KMS-11 (cell line): ENCODE results near the gene LTB4R2.
"Not testable (repeated sequence)": the region's sequence is repeated elsewhere in the genome, so short reads cannot be mapped to it uniquely, and the experiment has no call there.

Source experiments
- H2AFZ ChIP-seq: fragments of 200-600 bp; sonication (generic); 2 replicates; pipeline ENCODE4 v1.6.1; 2016; ENCODE audit warnings: antibody characterized with exemption, mixed run types, low read depth
- H3K27ac ChIP-seq: fragments of 200-600 bp; sonication (generic); 2 replicates; pipeline ENCODE4 v1.6.1; 2016; ENCODE audit warnings: mild to moderate bottlenecking, mixed run types
- H3K27me3 ChIP-seq: fragments of 200-600 bp; sonication (generic); 2 replicates; pipeline ENCODE4 v1.6.1; 2017; ENCODE audit warnings: mild to moderate bottlenecking, low read depth, mixed run types, moderate library complexity; ENCODE audit not compliant: insufficient read depth
- H3K36me3 ChIP-seq: fragments of 200-600 bp; sonication (generic); 2 replicates; pipeline ENCODE4 v1.6.1; 2017; ENCODE audit warnings: mild to moderate bottlenecking, mixed run types; ENCODE audit not compliant: insufficient read depth
- H3K4me1 ChIP-seq: fragments of 200-600 bp; sonication (generic); 2 replicates; pipeline ENCODE4 v1.6.1; 2016; ENCODE audit warnings: mild to moderate bottlenecking, low read depth, mixed run types; ENCODE audit not compliant: poor library complexity, severe bottlenecking
- H3K4me2 ChIP-seq: fragments of 200-600 bp; sonication (generic); 2 replicates; pipeline ENCODE4 v1.7.0; 2016; ENCODE audit warnings: mild to moderate bottlenecking, mixed run types
- H3K4me3 ChIP-seq: fragments of 200-600 bp; sonication (generic); IDR thresholded peaks from 2 replicates; pipeline ENCODE4 v1.6.1; 2017; ENCODE audit warnings: low read depth, low read length, mixed read lengths; ENCODE audit not compliant: insufficient read depth
- H3K79me2 ChIP-seq: fragments of 200-600 bp; sonication (generic); 2 replicates; pipeline ENCODE4 v1.6.1; 2016; ENCODE audit warnings: low read depth, mixed run types; ENCODE audit not compliant: insufficient read depth
- H3K9ac ChIP-seq: fragments of 200-600 bp; sonication (generic); 2 replicates; pipeline ENCODE4 v1.6.1; 2016; ENCODE audit warnings: mild to moderate bottlenecking, mixed run types
- H4K20me1 ChIP-seq: fragments of 200-600 bp; sonication (generic); 2 replicates; pipeline ENCODE4 v1.6.1; 2016; ENCODE audit warnings: mild to moderate bottlenecking, mixed run types; ENCODE audit not compliant: insufficient read depth
- TF ChIP-seq, protein P1 (sequence below): fragments of 200-600 bp; sonication (generic); conservative IDR thresholded peaks from 2 replicates; pipeline ENCODE4 v1.6.1; 2017; ENCODE audit warnings: low read depth, mild to moderate bottlenecking, antibody characterized with exemption, low read length, moderate library complexity, mixed read lengths

LTB4R2 gene

DNA sequence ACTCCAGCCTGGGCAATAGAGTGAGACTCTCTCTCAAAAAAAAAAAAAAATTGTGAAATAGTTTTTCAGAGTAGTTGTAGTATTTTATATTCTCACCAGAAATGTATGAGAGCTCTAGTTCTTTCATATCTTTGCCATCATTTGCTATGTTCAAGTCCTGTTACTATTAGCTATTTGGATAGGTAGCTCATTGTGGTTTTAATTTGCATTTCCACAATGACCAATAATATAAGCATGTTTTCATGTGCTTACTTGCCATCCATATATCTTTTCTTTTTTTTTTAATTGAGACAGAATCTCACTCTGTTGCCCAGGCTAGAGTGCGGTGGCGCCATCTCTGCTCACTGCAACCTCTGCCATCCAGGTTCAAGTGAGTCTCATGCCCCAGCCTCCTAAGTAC is 38.2 kb downstream of the LTB4R2 start:
- no peaks in the 10 kb centered on the region for H3K79me2 ChIP-seq
- TF ChIP-seq, protein P1, sequence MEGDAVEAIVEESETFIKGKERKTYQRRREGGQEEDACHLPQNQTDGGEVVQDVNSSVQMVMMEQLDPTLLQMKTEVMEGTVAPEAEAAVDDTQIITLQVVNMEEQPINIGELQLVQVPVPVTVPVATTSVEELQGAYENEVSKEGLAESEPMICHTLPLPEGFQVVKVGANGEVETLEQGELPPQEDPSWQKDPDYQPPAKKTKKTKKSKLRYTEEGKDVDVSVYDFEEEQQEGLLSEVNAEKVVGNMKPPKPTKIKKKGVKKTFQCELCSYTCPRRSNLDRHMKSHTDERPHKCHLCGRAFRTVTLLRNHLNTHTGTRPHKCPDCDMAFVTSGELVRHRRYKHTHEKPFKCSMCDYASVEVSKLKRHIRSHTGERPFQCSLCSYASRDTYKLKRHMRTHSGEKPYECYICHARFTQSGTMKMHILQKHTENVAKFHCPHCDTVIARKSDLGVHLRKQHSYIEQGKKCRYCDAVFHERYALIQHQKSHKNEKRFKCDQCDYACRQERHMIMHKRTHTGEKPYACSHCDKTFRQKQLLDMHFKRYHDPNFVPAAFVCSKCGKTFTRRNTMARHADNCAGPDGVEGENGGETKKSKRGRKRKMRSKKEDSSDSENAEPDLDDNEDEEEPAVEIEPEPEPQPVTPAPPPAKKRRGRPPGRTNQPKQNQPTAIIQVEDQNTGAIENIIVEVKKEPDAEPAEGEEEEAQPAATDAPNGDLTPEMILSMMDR, result no peak
- no peak overlapping the region for H3K27ac ChIP-seq
- H3K4me1 ChIP-seq, result no peaks in the 10 kb centered on the region
- no peaks in the 10 kb centered on the region for H4K20me1 ChIP-seq
- no peaks in the 10 kb centered on the region for H3K27me3 ChIP-seq
- H3K36me3 ChIP-seq, result no peaks in the 10 kb centered on the region
- no peak overlapping the region for H3K4me2 ChIP-seq
- no peak overlapping the region for H3K4me3 ChIP-seq
- H2AFZ ChIP-seq, result no peak overlapping the region
- no peak overlapping the region for H3K9ac ChIP-seq

DNA sequence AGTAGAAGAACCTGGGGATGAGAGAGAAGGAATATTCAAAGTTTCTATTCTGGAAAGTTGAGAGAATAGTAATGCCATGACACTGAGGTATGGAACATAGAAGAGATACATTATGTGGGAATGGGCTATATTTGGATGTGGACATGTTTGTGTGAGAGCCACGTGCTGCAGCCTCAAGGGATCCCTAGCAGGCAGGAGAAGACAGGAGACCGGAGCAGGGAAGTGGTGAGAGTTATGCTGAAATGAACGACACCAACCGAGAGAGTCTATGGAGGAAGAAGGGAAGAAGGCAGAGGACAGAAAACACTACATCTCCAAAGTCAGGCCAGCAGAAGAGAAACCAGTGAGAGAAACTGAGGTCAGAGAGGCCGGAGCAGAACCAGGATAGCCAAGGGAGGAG is 39.8 kb downstream of the LTB4R2 start:
- H3K27me3 ChIP-seq, result no peaks in the 10 kb centered on the region
- TF ChIP-seq, protein P1, result no peak

DNA sequence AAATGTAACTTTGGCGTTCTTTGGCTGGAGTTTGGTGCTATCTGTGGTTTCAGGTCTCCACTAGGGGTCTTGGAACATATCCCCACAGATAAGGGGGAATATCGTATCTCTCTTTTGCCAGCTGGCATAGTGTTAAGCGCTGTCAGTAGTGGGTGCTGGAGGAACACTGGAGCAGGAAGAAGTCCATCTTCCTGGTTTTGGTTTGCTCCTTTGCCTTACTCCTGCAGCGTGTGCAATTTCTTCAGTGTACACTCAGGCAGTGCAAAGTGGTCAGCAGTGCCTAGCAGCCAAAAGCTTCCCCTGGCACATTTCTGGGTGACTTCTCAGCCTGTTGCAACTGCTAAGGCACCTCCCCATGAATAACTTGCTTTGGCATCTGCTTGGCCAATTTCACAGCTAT is 41.6 kb downstream of the LTB4R2 start:
- Histone ChIP-seq H3K27me3 (no peaks in the 10 kb centered on the region), H3K36me3 (no peaks in the 10 kb centered on the region), H3K79me2 (no peaks in the 10 kb centered on the region), H3K27ac (no peak overlapping the region), H3K4me2 (no peak overlapping the region), H4K20me1 (no peaks in the 10 kb centered on the region), H3K4me1 (no peaks in the 10 kb centered on the region), H2AFZ (no peak overlapping the region), H3K9ac (no peak overlapping the region), H3K4me3 (no peak overlapping the region)
- TF ChIP-seq, protein P1, result no peak

More for the DNA sequence above, 39.8 kb downstream of the LTB4R2 start:
- no peak overlapping the region for H3K4me3 ChIP-seq
- no peaks in the 10 kb centered on the region for H4K20me1 ChIP-seq
- no peak overlapping the region for H3K9ac ChIP-seq
- no peaks in the 10 kb centered on the region for H3K4me1 ChIP-seq
- H3K27ac ChIP-seq, result no peak overlapping the region
- H3K4me2 ChIP-seq, result no peak overlapping the region
- H2AFZ ChIP-seq, result no peak overlapping the region
- H3K79me2 ChIP-seq, result no peaks in the 10 kb centered on the region
- H3K36me3 ChIP-seq, result no peaks in the 10 kb centered on the region

DNA sequence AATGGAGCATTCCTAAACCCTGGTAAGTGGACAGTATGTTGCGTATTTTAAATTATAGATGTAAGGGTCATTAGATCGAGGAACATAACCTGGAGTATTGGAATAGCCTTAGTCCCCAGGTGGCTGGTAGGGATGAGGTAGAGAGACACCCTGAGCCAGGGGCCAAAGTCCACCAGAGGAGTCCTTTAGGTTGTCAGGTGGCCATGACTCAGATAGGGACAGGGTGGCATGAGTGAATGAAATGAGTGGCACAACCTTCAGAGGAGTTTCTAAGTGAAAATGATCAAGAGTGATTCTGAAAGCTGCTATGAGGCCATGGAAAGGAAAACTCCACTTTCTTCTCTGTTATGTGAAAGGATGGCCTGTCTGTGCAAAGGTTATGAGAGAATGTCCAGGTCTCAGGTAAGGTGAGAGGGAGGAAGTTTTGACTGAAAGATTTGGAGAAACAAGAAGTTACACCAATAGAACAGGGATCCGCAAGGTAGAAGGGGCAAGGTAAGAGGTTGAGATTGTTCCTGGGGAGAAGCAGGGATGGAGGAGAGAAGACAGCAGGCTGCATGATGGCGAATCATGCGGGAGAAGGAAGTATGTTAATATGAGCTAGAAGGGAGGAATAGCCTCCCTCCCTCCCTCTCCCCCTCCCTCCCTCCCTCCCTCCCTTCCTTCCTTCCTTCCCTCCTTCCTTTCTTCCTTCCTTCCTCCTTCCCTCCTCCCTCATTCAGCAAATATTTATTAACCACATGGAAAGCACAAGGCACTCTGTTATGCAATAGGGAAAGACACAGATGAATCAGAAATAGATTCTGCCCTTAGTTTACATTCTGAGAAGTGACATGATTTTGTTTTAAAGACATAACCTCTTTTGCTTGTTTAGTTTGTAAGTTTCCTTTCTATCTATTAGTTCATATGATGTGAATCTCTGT is 43.9 kb downstream of the LTB4R2 start:
- H2AFZ ChIP-seq, result no peak overlapping the region
- TF ChIP-seq, protein P1, result no peak
- no peak overlapping the region for H3K27ac ChIP-seq
- H3K4me1 ChIP-seq, result no peaks in the 10 kb centered on the region
- no peaks in the 10 kb centered on the region for H3K36me3 ChIP-seq
- H3K4me2 ChIP-seq, result no peak overlapping the region
- H3K9ac ChIP-seq, result no peak overlapping the region
- no peaks in the 10 kb centered on the region for H4K20me1 ChIP-seq
- H3K79me2 ChIP-seq, result no peaks in the 10 kb centered on the region
- no peaks in the 10 kb centered on the region for H3K27me3 ChIP-seq
- no peak overlapping the region for H3K4me3 ChIP-seq

DNA sequence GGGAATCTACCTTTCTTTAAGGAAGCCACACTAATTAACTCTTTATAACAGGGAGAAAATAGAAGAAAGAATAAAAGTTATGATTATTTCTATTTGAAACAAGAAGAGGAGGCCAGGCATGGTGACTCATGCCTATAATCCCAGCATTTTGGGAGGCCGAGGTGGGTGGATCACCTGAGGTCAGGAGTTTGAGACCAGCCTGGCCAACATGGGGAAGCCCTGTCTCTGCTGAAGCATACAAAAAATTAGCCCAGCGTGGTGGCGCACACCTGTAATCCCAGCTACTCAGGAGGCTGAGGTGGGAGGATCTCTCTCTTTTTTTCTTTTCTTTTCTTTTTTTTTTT is 44.5 kb downstream of the LTB4R2 start:
- H3K9ac ChIP-seq, H3K4me1 ChIP-seq, H3K4me2 ChIP-seq, H4K20me1 ChIP-seq, H2AFZ ChIP-seq, H3K27ac ChIP-seq, H3K79me2 ChIP-seq, H3K4me3 ChIP-seq, H3K36me3 ChIP-seq, H3K27me3 ChIP-seq: not testable (repeated sequence)
